Activated naive CD4-positive, alpha-beta T cell treated with anti-CD3 and anti-CD28 coated beads, Interleukin-2, amount 50 U/mL, for 72 hours (primary cell): Measurements from ENCODE around the gene PRG2. TPM values are rescaled to one million over a fixed set of nuclear protein-coding genes. Genes with fewer than 3 reads are reported as not detected.

ENCODE experiments used
- total RNA-seq, 2 donors: library from RNA; stranded (reverse); gene quantifications; one replicate each; pipeline ENCODE4 v1.2.3, GENCODE V29; 2022

PRG2 gene
- total RNA-seq, 2 donors from 2014 or later: 0.97 to 2.4 TPM

Other genes with a start within 250 kb of the PRG2 start
- not detected for gene LRRC55, start 208.7 kb downstream of the PRG2 start, total RNA-seq
- gene APLNR, start 153.4 kb downstream of the PRG2 start, total RNA-seq: not detected
- 10 to 100 TPM in 1 of 2 donors, 1 to 10 TPM in 1; 5.6 to 17.7 TPM for gene TNKS1BP1, start 65.7 kb downstream of the PRG2 start, total RNA-seq
- 100 to 1,000 TPM in 1 of 2 donors, 10 to 100 TPM in 1; 59.9 to 250 TPM for gene SSRP1, start 54.8 kb downstream of the PRG2 start, total RNA-seq
- gene P2RX3, start 52.3 kb downstream of the PRG2 start, total RNA-seq: not detected
- not detected for gene PRG3, start 9.5 kb downstream of the PRG2 start, total RNA-seq
- gene SLC43A3, start 36.5 kb upstream of the PRG2 start, total RNA-seq: 100 to 1,000 TPM in 1 of 2 donors, 10 to 100 TPM in 1; 68.9 to 247 TPM
- gene RTN4RL2, start 69.9 kb upstream of the PRG2 start, total RNA-seq: 1 to 10 TPM in 1 of 2 donors, not detected in 1; 1.4 TPM
- gene SLC43A1, start 125.1 kb upstream of the PRG2 start, total RNA-seq: 10 to 100 TPM; 11.4 to 26.0 TPM
- 10 to 100 TPM; 86.8 to 90.1 TPM for gene TIMM10, start 140.1 kb upstream of the PRG2 start, total RNA-seq
- gene SMTNL1, start 146.9 kb upstream of the PRG2 start, total RNA-seq: not detected
- gene UBE2L6, start 177.0 kb upstream of the PRG2 start, total RNA-seq: 100 to 1,000 TPM; 122 to 188 TPM
- 1 to 10 TPM in 1 of 2 donors, not detected in 1; 1.6 TPM for gene SERPING1, start 207.0 kb upstream of the PRG2 start, total RNA-seq